Stomach (tissue), 4 donors: ENCODE data around the gene ITPRIP.

Experiments used
- EP300 ChIP-seq: sonication (generic); formaldehyde crosslinking; IDR thresholded peaks from one replicate; pipeline ENCODE4 v1.6.1; 2017; ENCODE audit warnings: antibody characterized with exemption
- POLR2A ChIP-seq, 4 donors: fragments of 450-650 bp; IDR thresholded peaks; one replicate each; pipeline ENCODE4 v1.6.1; 2016; ENCODE audit warnings: antibody characterized with exemption in 4 of 4, control low read depth in 2 of 4, mild to moderate bottlenecking in 1 of 4, moderate library complexity in 1 of 4
- POLR2AphosphoS5 ChIP-seq, 3 donors: sonication (generic); formaldehyde crosslinking; IDR thresholded peaks; one replicate each; pipeline ENCODE4 v1.6.1; 2016; ENCODE audit warnings: antibody characterized with exemption in 3 of 3
- TF ChIP-seq, protein P1 (sequence below), 7 experiments: fragments of 450-650 bp in 4 of 7; fragments of 200-600 bp in 3 of 7; sonication (generic) in 3 of 7; IDR thresholded peaks; one replicate each; pipeline ENCODE4 v1.5.1; 2016 to 2019; ENCODE audit warnings: antibody characterized with exemption in 7 of 7, control low read depth in 2 of 7, mild to moderate bottlenecking in 1 of 7

DNA sequence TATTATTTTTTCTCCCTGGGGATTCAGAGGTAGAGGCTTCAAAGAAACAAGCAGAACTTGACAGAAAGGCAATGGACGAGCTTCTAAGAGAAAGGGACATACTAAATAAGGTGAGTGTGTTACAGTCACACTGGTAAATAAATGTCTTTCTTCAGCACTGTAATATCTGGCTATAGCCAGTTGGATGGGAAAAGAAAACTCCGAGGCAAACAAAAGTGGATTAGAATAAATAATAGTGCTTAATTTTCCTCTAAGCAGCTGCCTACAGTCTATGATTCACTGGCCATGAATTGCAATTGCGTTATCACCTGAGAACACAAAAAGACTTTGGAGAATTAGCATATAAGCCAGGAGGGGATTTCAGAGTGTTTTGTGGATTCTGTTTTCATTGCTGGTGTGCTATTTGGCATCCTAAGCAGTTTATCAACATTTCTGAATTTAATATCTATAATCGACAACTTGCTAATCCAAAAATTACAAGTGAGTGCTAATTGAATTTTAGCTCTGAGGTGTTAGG, 38.6 kb upstream of the ITPRIP start:
- TF ChIP-seq POLR2AphosphoS5 (IDR thresholded peaks at IDR 0.05) (no peak), POLR2A (IDR thresholded peaks at IDR 0.05) (no peak), EP300 (no peak)
- TF ChIP-seq, protein P1, sequence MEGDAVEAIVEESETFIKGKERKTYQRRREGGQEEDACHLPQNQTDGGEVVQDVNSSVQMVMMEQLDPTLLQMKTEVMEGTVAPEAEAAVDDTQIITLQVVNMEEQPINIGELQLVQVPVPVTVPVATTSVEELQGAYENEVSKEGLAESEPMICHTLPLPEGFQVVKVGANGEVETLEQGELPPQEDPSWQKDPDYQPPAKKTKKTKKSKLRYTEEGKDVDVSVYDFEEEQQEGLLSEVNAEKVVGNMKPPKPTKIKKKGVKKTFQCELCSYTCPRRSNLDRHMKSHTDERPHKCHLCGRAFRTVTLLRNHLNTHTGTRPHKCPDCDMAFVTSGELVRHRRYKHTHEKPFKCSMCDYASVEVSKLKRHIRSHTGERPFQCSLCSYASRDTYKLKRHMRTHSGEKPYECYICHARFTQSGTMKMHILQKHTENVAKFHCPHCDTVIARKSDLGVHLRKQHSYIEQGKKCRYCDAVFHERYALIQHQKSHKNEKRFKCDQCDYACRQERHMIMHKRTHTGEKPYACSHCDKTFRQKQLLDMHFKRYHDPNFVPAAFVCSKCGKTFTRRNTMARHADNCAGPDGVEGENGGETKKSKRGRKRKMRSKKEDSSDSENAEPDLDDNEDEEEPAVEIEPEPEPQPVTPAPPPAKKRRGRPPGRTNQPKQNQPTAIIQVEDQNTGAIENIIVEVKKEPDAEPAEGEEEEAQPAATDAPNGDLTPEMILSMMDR (IDR thresholded peaks at IDR 0.05) = no peak
